ENCODE results near the gene RPA3. TPM values are rescaled to one million over a fixed set of nuclear protein-coding genes. Genes with fewer than 3 reads are reported as not detected.
"Not testable (repeated sequence)": the region's sequence is repeated elsewhere in the genome, so short reads cannot be mapped to it uniquely, and the experiment has no call there.

RPA3 gene
- polyA plus RNA-seq, 5 donors = 38.6 to 65.2 (median 43.9) TPM

GRCh38 chr7:7695111-7695817 is 23.1 kb downstream of the RPA3 start:
- peak in 1 of 2 donors; percentile 24 for DNase-seq

GRCh38 chr7:7694542-7694941 is 23.9 kb downstream of the RPA3 start:
- no peak for DNase-seq

GRCh38 chr7:7693881-7694280 is 24.5 kb downstream of the RPA3 start:
- no peak for DNase-seq

- DNase-seq = no peak
These were observed 29.5 kb downstream of the RPA3 start for GRCh38 chr7:7688956-7689355.

GRCh38 chr7:7688310-7688709 is 30.1 kb downstream of the RPA3 start:
- no peak for DNase-seq

GRCh38 chr7:7687800-7688199 is 30.6 kb downstream of the RPA3 start:
- no peak for DNase-seq

- DNase-seq = no peak
These were observed 31.4 kb downstream of the RPA3 start for GRCh38 chr7:7686811-7687508.

- DNase-seq = no peak
These were observed 35.5 kb downstream of the RPA3 start for GRCh38 chr7:7682861-7683260.

GRCh38 chr7:7681936-7682329 is 36.5 kb downstream of the RPA3 start:
- DNase-seq = no peak

- peak; percentile 51 to 52 for DNase-seq
These were observed 37.0 kb downstream of the RPA3 start for GRCh38 chr7:7681191-7681935.

- DNase-seq = not testable (repeated sequence)
These were observed 38.8 kb downstream of the RPA3 start for GRCh38 chr7:7679640-7680039.

- DNase-seq = no peak
These were observed 42.7 kb downstream of the RPA3 start for GRCh38 chr7:7675686-7676085.

- no peak for DNase-seq
These were observed 45.2 kb downstream of the RPA3 start for GRCh38 chr7:7673240-7673550.

- no peak for DNase-seq
These were observed 45.7 kb downstream of the RPA3 start for GRCh38 chr7:7672545-7673239.

- DNase-seq = no peak
These were observed 47.0 kb downstream of the RPA3 start for GRCh38 chr7:7671361-7671760.

- no peak for DNase-seq
These were observed 47.9 kb downstream of the RPA3 start for GRCh38 chr7:7670490-7670889.

GRCh38 chr7:7668706-7669105 is 49.7 kb downstream of the RPA3 start:
- DNase-seq = no peak

GRCh38 chr7:7667187-7667586 is 51.2 kb downstream of the RPA3 start:
- DNase-seq = no peak

- no peak for DNase-seq
These were observed 53.4 kb downstream of the RPA3 start for GRCh38 chr7:7665031-7665430.

- no peak for DNase-seq
These were observed 54.1 kb downstream of the RPA3 start for GRCh38 chr7:7664291-7664690.

- no peak for DNase-seq
These were observed 55.9 kb downstream of the RPA3 start for GRCh38 chr7:7662527-7662926.

GRCh38 chr7:7656459-7656858 is 61.9 kb downstream of the RPA3 start:
- not testable (repeated sequence) for DNase-seq

All from right lung (tissue), 5 donors.